ENCODE results near the gene CAMK2D.
"Not testable (repeated sequence)": the region's sequence is repeated elsewhere in the genome, so short reads cannot be mapped to it uniquely, and the experiment has no call there.

Gene CAMK2D

GRCh38 chr4:113761620-113762185, at the start of gene CAMK2D:
Gene CAMK2D (minus strand): TSS chr4:113761738. CDS start chr4:113761068, 670 bp downstream.
- H3K27ac ChIP-seq = peak within 1 kb of the TSS; percentile 89
- no peak for TF ChIP-seq POLR2AphosphoS5 (IDR thresholded peaks at IDR 0.05; ENCODE audit: borderline replicate concordance, low read depth, low read length)
- TF ChIP-seq FOXP2 (optimal IDR thresholded peaks at IDR 0.05; ENCODE audit: control extremely low read depth, extremely low read length, insufficient read depth) = no peak
- no peak for TF ChIP-seq EZH2 (IDR thresholded peaks at IDR 0.05)
- peak within 1 kb of the TSS; percentile 86 for H3K4me3 ChIP-seq

GRCh38 chr4:113810906-113811305, 49.4 kb upstream of the CAMK2D start:
- Histone ChIP-seq H3K4me3 (no peak overlapping the region), H3K9me3 (ENCODE audit: low read depth, low read length) (no peaks in the 10 kb centered on the region), H3K36me3 (ENCODE audit: insufficient read depth, low read length) (no peaks in the 10 kb centered on the region), H3K9ac (ENCODE audit: insufficient read length) (no peak overlapping the region), H3K27ac (no peak overlapping the region)
- DNase-seq (ENCODE audit: low read depth, low spot score) = no peak
- TF ChIP-seq EZH2 (IDR thresholded peaks at IDR 0.05) (no peak), POLR2AphosphoS5 (IDR thresholded peaks at IDR 0.05; ENCODE audit: borderline replicate concordance, low read depth, low read length) (no peak), FOXP2 (optimal IDR thresholded peaks at IDR 0.05; ENCODE audit: control extremely low read depth, extremely low read length, insufficient read depth) (no peak)

More at GRCh38 chr4:113761620-113762185, at the start of gene CAMK2D:
- DNase-seq (ENCODE audit: low read depth, low spot score) = no peak
- no peaks in the 10 kb centered on the region for H3K9me3 ChIP-seq (ENCODE audit: low read depth, low read length)
- peak within 1 kb of the TSS; percentile 71 for H3K9ac ChIP-seq (ENCODE audit: insufficient read length)
- no peaks in the 10 kb centered on the region for H3K36me3 ChIP-seq (ENCODE audit: insufficient read depth, low read length)

- Histone ChIP-seq H3K9me3 (ENCODE audit: low read depth, low read length) (no peaks in the 10 kb centered on the region), H3K36me3 (ENCODE audit: insufficient read depth, low read length) (no peaks in the 10 kb centered on the region), H3K4me3 (no peak overlapping the region), H3K9ac (ENCODE audit: insufficient read length) (no peak overlapping the region), H3K27ac (no peak overlapping the region)
- no peak for TF ChIP-seq POLR2AphosphoS5 (IDR thresholded peaks at IDR 0.05; ENCODE audit: borderline replicate concordance, low read depth, low read length)
- TF ChIP-seq EZH2 (IDR thresholded peaks at IDR 0.05) = no peak
- no peak for TF ChIP-seq FOXP2 (optimal IDR thresholded peaks at IDR 0.05; ENCODE audit: control extremely low read depth, extremely low read length, insufficient read depth)
- DNase-seq (ENCODE audit: low read depth, low spot score) = no peak
Measured at GRCh38 chr4:113809311-113809710, 47.8 kb upstream of the CAMK2D start.

- Histone ChIP-seq H3K36me3 (ENCODE audit: insufficient read depth, low read length) (no peaks in the 10 kb centered on the region), H3K9me3 (ENCODE audit: low read depth, low read length) (no peaks in the 10 kb centered on the region), H3K9ac (ENCODE audit: insufficient read length) (no peak overlapping the region), H3K4me3 (no peak overlapping the region), H3K27ac (no peak overlapping the region)
- DNase-seq (ENCODE audit: low read depth, low spot score) = no peak
- no peak for TF ChIP-seq FOXP2 (optimal IDR thresholded peaks at IDR 0.05; ENCODE audit: control extremely low read depth, extremely low read length, insufficient read depth)
- TF ChIP-seq POLR2AphosphoS5 (IDR thresholded peaks at IDR 0.05; ENCODE audit: borderline replicate concordance, low read depth, low read length) = no peak
- TF ChIP-seq EZH2 (IDR thresholded peaks at IDR 0.05) = no peak
Measured at GRCh38 chr4:113806850-113807249, 45.3 kb upstream of the CAMK2D start.

DNA sequence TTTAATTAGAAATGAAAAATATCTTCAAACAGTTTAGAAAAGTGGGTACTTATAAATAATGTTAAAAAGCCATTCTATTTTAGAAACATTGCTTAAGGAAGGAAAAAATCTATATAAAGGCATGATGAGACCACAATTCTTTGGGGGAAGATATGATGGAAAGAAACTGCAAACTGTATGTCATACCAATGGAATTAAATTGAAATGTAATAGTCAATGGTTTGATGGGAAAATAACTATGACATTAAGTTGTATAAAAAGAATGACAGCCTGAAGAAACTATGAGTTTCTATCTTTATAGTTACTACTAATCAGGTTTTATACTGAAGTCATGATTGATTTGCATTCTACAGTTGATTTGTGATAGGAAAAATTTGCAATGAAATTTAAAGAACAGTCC, 40.3 kb upstream of the CAMK2D start:
- DNase-seq (ENCODE audit: low read depth, low spot score) = no peak
- no peaks in the 10 kb centered on the region for H3K9me3 ChIP-seq (ENCODE audit: low read depth, low read length)

DNA sequence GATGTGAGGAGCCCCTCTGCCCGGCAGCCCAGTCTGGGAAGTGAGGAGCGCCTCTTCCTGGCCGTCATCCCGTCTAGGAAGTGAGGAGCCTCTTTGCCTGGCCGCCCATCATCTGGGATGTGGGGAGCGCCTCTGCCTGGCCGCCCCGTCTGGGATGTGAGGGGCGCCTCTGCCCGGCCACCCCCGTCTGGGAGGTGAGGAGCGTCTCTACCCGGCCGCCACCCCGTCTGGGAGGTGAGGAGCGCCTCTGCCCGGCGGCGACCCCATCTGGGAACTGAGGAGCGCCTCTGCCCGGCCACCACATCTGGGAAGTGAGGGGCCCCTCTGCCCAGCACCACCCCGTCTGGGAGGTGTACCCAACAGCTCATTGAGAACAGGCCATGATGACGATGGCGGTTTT, 34.8 kb upstream of the CAMK2D start:
- H3K9me3 ChIP-seq (ENCODE audit: low read depth, low read length); DNase-seq (ENCODE audit: low read depth, low spot score); H3K9ac ChIP-seq (ENCODE audit: insufficient read length); H3K4me3 ChIP-seq; H3K27ac ChIP-seq; H3K36me3 ChIP-seq (ENCODE audit: insufficient read depth, low read length): not testable (repeated sequence)

More for the DNA sequence above, 40.3 kb upstream of the CAMK2D start:
- Histone ChIP-seq H3K4me3 (no peak overlapping the region), H3K27ac (no peak overlapping the region), H3K36me3 (ENCODE audit: insufficient read depth, low read length) (no peaks in the 10 kb centered on the region), H3K9ac (ENCODE audit: insufficient read length) (no peak overlapping the region)
- TF ChIP-seq POLR2AphosphoS5 (IDR thresholded peaks at IDR 0.05; ENCODE audit: borderline replicate concordance, low read depth, low read length) = no peak

- H3K4me3 ChIP-seq = no peak overlapping the region
- no peaks in the 10 kb centered on the region for H3K9me3 ChIP-seq (ENCODE audit: low read depth, low read length)
- no peak overlapping the region for H3K27ac ChIP-seq
- H3K9ac ChIP-seq (ENCODE audit: insufficient read length) = no peak overlapping the region
- no peak for DNase-seq (ENCODE audit: low read depth, low spot score)
- no peaks in the 10 kb centered on the region for H3K36me3 ChIP-seq (ENCODE audit: insufficient read depth, low read length)
- TF ChIP-seq EZH2 (IDR thresholded peaks at IDR 0.05) = no peak
- no peak for TF ChIP-seq POLR2AphosphoS5 (IDR thresholded peaks at IDR 0.05; ENCODE audit: borderline replicate concordance, low read depth, low read length)
- no peak for TF ChIP-seq FOXP2 (optimal IDR thresholded peaks at IDR 0.05; ENCODE audit: control extremely low read depth, extremely low read length, insufficient read depth)
Measured at GRCh38 chr4:113790478-113790877, 28.9 kb upstream of the CAMK2D start.

- TF ChIP-seq POLR2AphosphoS5 (IDR thresholded peaks at IDR 0.05; ENCODE audit: borderline replicate concordance, low read depth, low read length) (no peak), FOXP2 (optimal IDR thresholded peaks at IDR 0.05; ENCODE audit: control extremely low read depth, extremely low read length, insufficient read depth) (no peak), EZH2 (IDR thresholded peaks at IDR 0.05) (no peak)
- no peak overlapping the region for H3K9ac ChIP-seq (ENCODE audit: insufficient read length)
- no peak overlapping the region for H3K4me3 ChIP-seq
- H3K27ac ChIP-seq = no peak overlapping the region
- no peak for DNase-seq (ENCODE audit: low read depth, low spot score)
- no peaks in the 10 kb centered on the region for H3K36me3 ChIP-seq (ENCODE audit: insufficient read depth, low read length)
- H3K9me3 ChIP-seq (ENCODE audit: low read depth, low read length) = no peaks in the 10 kb centered on the region
Measured at GRCh38 chr4:113788888-113789287, 27.4 kb upstream of the CAMK2D start.

- no peaks in the 10 kb centered on the region for H3K9me3 ChIP-seq (ENCODE audit: low read depth, low read length)
- no peak overlapping the region for H3K9ac ChIP-seq (ENCODE audit: insufficient read length)
- no peak for DNase-seq (ENCODE audit: low read depth, low spot score)
- H3K36me3 ChIP-seq (ENCODE audit: insufficient read depth, low read length) = no peaks in the 10 kb centered on the region
- H3K4me3 ChIP-seq = no peak overlapping the region
- H3K27ac ChIP-seq = no peak overlapping the region
- TF ChIP-seq POLR2AphosphoS5 (IDR thresholded peaks at IDR 0.05; ENCODE audit: borderline replicate concordance, low read depth, low read length) (no peak), FOXP2 (optimal IDR thresholded peaks at IDR 0.05; ENCODE audit: control extremely low read depth, extremely low read length, insufficient read depth) (no peak), EZH2 (IDR thresholded peaks at IDR 0.05) (no peak)
Measured at GRCh38 chr4:113785781-113786180, 24.2 kb upstream of the CAMK2D start.
